Right renal cortex interstitium (tissue), 3 donors: ENCODE measurements around the gene PARP11. TPM values are rescaled to one million over a fixed set of nuclear protein-coding genes. Genes with fewer than 3 reads are reported as not detected.

Experiments used
- DNase-seq, 3 donors: peaks; one replicate each; pipeline ENCODE4 v3.0.0-alpha.2; 2013; ENCODE audit warnings: low read depth in 3 of 3, low spot score in 2 of 3
- polyA plus RNA-seq, 3 donors: library from polyadenylated mRNA; unstranded; fragments of 120-200 nt; gene quantifications; one replicate each; pipeline ENCODE4 v1.2.1, GENCODE V29; 2013; ENCODE audit not compliant: insufficient read length in 3 of 3

Gene PARP11
- polyA plus RNA-seq, 3 donors = 16.2 to 16.6 (median 16.5) TPM

DNA sequence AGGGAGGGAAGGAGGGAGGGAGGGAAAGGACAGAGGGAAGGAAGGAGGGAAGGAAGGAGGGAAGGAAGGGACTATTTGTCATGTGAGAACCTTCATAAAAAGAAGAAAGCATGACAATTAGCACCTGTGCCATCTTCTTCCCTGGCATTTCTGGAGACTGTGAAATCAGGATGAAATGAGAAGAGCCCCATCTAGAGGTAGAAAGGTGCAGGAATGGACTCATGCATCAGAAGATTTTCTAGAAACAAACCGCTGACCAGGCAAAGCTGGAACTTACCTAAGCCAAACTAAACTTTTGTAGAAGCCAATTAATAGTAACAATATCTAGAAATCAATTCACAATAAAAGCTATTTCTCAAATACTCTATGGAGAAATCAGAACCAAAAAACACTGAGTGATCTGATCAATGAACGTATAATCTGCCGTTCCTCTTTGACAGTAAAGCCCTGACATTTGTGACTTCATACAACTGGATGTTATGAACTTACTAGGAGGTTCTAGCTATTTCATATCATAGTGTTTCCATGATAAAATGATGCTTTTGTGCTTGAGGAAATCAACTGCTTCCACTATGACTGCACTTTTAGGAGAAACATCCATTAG lies 95.9 kb downstream of the PARP11 start:
- no peak for DNase-seq

GRCh38 chr12:3775385-3776035 lies 97.7 kb downstream of the PARP11 start:
- no peak for DNase-seq

DNA sequence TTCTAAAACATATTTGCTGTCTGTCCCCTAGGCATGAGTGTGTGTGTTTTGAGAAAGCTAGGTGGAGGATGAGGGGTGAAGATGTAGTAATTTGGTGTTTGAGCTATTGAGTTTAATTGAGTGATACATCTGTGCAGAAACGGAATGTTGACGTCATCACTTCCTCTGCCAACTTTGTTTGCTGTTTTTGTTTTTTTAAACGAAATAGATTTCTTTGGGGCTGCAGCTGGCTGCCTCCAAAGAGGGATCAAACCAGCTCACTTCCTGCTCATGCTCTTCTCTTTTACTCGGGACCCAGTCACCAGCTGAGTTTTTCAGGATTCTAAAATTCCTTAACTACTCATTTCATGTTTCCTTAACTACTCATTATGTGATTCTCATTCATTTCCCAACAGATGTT lies 100.8 kb downstream of the PARP11 start:
- DNase-seq = no peak

GRCh38 chr12:3771853-3772252 lies 101.3 kb downstream of the PARP11 start:
- DNase-seq = no peak

DNA sequence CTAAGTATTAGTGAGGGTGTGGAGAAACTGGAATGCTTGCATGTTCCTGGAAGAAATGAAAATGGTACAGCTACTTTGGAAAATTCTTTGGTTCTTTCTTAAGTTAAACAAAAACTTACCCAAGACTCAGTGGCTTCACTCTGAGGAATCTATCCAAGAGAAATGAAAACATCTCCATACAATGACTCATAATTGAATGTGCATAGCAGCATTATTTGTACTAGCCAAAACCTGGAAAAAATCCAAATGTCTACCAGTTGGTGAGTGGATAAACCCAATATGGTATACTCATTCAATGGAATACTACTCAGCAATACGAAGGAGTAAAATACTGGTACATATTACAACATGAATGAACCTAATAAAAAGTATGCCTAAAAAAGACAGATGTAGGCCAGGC lies 102.3 kb downstream of the PARP11 start:
- no peak for DNase-seq

- no peak for DNase-seq
Observed at GRCh38 chr12:3768911-3769447, 104.2 kb downstream of the PARP11 start.

DNA sequence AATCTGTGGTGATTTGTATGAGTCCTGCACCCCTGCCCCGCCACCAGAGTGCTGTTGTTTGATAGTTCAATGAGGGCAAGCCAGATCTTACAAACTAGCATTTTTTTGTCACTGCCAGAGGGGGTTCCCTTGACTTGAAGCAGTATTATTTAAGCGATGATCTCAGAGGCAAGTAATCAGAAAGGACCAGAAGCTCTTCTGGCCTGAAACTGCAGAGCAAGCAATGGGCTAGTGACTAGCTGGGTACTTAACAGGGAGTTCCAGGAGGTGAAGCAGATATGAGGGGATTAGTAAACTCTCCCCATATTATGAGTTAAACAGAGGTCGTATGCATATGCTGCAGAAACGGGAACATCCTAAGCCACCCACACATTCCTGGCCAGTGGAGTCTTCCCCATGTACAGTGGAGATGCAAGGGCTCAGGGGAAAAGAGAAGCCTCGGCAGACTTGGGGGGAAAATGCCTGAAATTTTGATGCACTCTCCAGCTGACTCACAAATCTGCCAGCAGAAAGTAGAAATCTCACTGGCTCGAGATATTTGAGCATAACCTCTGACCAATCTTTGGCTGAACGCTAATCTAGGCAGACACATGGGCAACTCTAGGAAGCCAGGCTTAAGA lies 112.0 kb downstream of the PARP11 start:
- no peak for DNase-seq

- no peak for DNase-seq
Observed at GRCh38 chr12:3759878-3760277, 113.3 kb downstream of the PARP11 start.

Other genes starting within 250 kb of the PARP11 start
- 1 to 10 TPM; 1.2 to 1.8 (median 1.7) TPM for gene CRACR2A, start 120.3 kb downstream of the PARP11 start, polyA plus RNA-seq